HG02623 (cell line): ENCODE results near the gene FAM90A26.
"Not testable (repeated sequence)": the region's sequence is repeated elsewhere in the genome, so short reads cannot be mapped to it uniquely, and the experiment has no call there.

Experiments used
- ATAC-seq: cut with Tn5 transposase; IDR thresholded peaks from one replicate; pipeline ENCODE4 v1.9.1; 2021; ENCODE audit warnings: moderate library complexity; ENCODE audit not compliant: unreplicated experiment

FAM90A26 gene

DNA sequence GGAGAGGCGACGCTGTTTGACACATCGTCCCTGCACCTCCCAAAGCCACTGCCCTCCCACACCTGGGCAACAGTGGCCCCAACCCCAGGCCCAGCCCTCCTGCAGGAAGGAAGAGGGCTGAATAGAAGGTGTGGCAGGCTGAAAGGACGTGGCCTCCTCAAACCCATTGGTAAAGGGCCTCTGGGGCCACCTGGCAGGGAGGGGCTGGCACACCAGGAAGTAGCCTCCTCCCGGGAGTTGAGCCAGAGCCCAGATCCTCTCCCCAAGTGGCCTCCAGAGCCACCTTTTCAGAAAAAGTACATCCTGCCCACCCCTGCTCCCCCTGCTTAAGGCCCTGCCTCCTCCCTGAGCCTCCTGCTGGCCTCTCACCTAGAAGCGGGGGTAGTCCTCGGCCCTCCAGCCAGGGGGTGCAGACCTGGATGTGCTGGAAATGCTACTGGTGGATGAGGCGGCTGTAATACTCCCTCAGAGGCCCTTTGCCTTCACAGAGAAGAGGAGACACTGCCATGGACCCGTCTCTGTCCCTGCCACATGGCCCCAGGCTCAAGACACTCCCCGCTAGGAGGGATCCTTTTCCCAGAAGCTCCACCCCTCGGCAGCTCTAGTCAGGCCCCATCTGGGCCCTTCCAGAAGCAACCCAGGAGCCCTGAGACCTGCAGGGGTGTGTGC is at the start of gene FAM90A26:
TSS of gene FAM90A26 (plus strand) at position 619 of the 669 bp plus-strand sequence. CDS start 2,764 bp downstream, outside the sequence.
- ATAC-seq = not testable (repeated sequence)

DNA sequence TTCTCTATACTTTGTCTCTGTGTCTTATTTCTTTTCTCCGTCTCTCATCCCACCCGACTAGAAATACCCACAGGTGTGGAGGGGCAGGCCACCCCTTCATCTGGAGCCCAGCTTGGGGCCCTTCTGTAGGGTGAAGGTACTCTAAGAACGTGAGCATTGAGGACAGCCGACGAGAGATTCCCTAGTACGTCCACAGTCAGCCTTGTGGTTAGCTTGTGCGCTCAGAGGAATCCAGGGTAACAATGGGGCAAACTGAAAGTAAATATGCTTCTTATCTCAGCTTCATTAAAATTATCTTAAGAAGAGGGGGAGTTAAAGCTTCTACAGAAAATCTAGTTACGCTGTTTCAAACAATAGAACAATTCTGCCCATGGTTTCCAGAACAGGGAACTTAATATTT is 47.5 kb upstream of the FAM90A26 start:
- not testable (repeated sequence) for ATAC-seq

DNA sequence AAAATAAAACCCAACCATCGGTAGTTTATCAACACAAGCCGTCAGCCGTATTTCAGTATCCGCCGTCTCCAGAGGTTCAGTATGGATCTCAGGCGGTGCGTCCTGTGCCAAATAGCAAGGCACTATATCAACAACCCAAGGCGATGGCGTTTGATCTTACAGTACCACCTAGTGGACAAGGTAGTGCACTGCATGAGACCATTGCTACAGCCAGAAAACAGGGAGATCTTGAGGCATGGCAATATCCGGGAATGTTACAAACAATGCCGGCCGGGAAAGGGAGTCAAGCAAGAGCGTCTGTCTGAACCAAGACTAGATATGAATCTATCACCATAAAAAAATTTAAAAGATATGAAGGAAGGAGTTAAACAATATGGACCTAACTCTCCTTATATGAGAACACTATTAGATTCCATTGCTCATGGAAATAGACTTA is 46.6 kb upstream of the FAM90A26 start:
- ATAC-seq = not testable (repeated sequence)

GRCh38 chr4:9125601-9126161 is 44.5 kb upstream of the FAM90A26 start:
- not testable (repeated sequence) for ATAC-seq

DNA sequence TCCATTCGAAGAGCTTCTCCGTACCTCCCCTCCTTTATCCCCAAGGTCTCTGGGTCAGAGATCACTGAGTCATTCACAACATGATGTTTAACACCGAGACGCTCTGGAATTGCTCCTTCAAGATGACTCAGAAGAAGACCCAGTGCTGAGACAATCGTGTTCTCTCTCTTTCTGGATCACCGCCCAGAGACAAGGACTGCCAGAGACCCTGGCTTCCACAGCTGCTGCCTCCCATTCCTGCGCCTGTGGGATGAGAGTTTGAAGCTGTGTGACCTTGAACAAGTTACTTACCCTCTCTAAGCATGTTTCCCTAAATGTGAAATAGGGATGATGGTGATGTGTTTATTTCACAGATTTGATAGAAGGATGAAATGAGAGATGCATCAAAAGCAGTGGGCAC is 38.8 kb upstream of the FAM90A26 start:
- not testable (repeated sequence) for ATAC-seq

GRCh38 chr4:9132849-9133248 is 37.4 kb upstream of the FAM90A26 start:
- ATAC-seq = not testable (repeated sequence)

- not testable (repeated sequence) for ATAC-seq
Measured at GRCh38 chr4:9134011-9134410, 36.2 kb upstream of the FAM90A26 start.

DNA sequence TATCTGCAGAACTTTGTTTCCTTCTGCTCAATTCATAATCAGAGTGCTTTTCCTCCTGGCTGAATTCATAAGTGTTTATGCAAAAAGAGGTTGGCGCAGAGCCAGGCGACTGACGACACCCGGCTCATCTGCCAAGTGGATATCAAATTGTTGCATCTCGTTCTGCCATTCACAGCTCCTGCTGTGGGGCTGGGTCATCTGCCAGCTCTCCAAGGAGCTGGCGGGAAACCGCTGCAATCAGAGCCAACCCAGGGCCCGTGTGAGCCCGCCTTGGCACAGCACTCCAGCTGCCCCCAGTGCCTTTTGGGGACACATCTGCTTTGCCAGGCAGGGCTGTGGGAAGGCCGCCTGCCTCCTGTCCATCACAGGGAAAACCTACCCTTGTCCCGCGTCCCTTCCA is 35.7 kb upstream of the FAM90A26 start:
- not testable (repeated sequence) for ATAC-seq

DNA sequence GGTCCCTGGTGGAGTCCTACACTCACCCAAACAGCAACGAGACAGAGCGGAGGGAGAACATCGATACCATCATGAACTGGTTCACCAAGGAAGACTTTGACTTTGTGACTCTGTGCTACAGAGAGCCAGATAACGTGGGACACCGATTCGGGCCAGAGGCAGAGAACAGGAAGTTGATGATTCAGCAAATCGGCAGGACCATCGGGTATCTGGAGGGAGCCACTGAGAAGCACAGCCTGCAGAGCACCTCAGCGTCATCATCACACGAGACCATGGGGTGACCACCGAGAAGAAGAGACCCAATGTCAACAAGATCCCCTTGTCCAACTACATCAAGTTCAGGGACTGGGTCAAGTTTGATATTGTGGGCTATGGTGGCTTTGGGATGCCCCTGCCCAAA is 29.2 kb upstream of the FAM90A26 start:
- ATAC-seq = not testable (repeated sequence)

- ATAC-seq = not testable (repeated sequence)
Measured at GRCh38 chr4:9142786-9143185, 27.4 kb upstream of the FAM90A26 start.

- ATAC-seq = no peak
Measured at GRCh38 chr4:9143421-9144080, 26.7 kb upstream of the FAM90A26 start.

DNA sequence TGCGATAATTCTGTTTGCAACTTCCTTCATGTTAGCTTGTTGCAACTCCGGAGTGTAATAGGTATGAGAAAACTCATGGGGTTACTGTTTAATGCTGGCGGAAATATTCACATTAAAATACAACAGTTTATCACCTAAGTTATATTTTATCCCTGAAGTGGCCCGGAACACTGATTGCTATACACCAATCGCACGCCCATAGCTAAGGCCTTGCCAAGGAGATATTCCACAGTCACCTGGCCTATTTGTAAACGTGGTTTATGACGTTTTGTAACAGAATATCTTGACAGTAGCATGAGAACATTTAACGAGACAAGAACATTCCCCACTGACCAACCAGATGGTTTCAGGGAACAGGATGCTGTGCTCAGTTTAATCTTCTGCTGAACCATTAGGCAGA is 23.2 kb upstream of the FAM90A26 start:
- ATAC-seq = no peak

GRCh38 chr4:9147368-9147767 is 22.8 kb upstream of the FAM90A26 start:
- not testable (repeated sequence) for ATAC-seq

DNA sequence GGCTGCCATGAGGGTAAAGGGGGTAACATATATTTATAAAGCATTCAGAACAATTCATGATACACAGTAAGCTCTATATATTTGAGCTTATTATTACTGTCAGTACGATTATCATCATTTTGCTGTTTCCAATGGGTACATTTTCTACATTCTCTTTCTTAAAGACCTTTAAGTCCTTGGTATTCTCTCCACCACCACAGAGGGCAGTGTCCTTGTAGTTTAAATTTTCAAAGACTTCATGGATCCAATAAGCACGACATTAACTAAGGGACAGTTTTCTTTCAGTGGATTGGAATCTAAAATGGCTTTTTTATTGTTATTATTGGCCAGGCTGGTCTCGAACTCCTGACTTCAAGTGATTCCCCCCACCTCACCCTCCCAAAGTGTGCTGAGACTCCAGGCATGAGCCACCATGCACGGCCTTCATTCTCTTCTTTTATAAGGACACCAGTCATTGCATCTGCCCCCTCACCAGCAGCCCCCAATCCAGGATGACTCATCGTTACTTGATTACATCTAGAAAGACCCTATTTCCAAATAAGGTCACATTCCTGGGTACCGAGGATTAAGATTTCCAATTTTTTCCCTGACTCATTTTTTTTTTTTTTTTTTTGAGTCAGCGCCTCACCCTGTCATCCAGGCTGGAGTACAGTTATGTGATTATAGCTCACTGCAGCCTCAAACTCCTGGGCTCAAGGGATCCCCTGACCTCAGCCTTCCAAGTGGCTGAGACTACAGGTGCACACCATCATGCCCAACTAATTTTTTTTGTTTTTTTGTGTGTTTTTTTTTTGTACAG is 21.4 kb upstream of the FAM90A26 start:
- not testable (repeated sequence) for ATAC-seq

- ATAC-seq = not testable (repeated sequence)
Measured at GRCh38 chr4:9151809-9152179, 18.4 kb upstream of the FAM90A26 start.

DNA sequence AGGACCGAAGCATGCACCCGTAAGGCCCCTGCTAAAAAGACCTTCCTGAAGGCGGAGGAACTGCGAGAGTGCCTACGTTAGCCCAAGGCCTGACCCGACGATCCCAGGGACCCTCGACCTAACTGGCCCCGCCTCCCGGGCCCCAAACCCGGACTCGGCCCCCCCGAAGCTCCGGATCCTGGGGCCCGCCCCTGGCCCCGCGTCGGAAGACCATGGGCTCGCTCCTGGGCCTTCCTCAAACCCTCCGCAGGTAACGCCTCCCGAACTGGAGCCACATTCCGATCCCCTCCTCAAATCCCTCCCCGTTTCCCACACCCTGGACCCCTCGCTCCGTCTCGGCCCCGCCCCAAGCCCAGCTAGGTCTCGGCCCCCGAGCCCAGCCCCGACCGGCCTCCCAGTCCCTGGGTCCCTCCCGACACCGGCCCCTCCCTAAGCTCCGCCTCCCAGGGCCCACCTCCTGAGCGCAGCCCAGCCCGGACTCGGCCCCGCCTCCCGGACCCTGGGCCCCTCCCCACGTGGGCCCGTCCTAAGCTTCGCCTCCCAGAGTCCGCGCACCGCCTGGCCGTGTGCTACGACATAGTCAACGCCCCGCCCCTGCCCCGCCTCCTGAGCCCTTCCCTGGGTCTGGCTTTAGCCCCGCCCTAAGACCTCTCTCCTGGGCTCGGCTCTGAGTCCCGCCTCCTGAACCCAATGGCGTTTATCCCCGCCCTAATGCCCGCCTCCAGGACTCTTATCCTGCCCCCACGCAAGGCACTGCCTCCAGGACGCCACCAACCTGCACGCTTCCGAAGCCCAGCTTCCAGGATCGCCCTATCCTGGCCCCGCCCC is 17.8 kb upstream of the FAM90A26 start:
- not testable (repeated sequence) for ATAC-seq

DNA sequence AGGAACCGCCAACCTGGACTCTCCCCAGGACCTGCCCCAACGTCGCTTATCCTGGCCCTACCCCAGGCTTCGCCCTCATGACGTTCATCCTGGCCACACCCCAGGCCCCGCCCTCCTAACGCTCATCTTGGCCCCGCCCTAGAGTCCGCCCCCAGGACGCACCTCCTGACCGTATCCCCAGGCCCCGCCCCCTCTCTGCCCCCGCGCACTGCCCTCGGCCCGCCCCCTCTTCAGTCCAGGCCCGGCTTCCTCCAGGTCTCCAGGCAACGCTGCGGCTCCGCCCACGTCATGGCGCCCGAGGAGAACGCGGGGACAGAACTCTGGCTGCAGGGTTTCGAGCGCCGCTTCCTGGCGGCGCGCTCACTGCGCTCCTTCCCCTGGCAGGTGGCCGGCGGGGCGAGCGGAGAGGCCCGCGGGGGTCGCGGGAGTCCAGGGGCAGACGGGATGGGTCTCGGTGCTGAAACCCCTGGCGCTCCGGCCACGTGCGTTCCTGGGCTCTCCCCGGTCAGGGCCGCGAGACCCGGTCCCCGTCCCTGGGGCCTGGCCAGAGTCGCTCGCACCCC is 17.1 kb upstream of the FAM90A26 start:
- not testable (repeated sequence) for ATAC-seq

- not testable (repeated sequence) for ATAC-seq
Measured at GRCh38 chr4:9153571-9154157, 16.5 kb upstream of the FAM90A26 start.

DNA sequence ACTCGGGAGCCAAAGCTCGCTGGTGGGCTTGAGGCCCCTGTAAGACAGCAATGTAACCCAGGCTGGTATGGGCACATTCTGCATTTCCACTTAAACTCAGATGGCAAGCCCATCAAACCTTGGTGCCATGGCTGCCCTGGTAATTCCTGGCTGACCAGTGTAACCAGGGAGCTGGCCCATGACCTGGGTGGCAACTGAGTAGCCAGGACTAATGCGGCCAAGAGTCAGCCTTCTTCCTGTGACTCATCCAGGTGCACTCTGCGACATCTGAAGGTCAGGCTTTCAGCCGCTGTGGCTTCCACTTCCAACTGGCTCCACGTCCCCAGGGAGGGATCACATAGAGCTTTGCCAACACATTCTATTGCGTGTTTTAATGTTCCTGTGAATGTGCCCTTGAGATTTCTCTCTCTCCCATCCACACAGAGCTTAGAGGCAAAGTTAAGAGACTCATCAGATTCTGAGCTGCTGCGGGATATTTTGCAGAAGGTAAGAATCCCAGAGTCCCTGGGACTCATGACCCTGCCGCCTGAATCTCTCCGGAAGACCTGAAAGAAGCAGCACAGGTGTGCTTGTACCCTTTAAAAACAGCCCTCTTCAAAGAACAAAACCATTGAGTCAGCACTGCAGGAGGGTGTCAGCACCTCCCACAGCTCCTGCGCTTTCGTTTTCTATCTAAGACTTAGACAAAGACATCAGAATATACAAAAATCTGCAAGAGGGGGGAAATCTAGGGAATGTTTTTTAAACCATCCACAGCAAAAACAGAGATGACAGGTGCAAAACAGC is 14.9 kb upstream of the FAM90A26 start:
- ATAC-seq = not testable (repeated sequence)
